HTERT RPE-1 (cell line): ENCODE data around the gene TNP2.

Source experiments
- in situ Hi-C: fragments of 300-500 bp; cut with MboI; formaldehyde crosslinking; loops from 4 replicates; pipeline ENCODE4 v1.14.3; 2020; ENCODE audit warnings: low sequenced_read_pairs

The TNP2 gene

DNA sequence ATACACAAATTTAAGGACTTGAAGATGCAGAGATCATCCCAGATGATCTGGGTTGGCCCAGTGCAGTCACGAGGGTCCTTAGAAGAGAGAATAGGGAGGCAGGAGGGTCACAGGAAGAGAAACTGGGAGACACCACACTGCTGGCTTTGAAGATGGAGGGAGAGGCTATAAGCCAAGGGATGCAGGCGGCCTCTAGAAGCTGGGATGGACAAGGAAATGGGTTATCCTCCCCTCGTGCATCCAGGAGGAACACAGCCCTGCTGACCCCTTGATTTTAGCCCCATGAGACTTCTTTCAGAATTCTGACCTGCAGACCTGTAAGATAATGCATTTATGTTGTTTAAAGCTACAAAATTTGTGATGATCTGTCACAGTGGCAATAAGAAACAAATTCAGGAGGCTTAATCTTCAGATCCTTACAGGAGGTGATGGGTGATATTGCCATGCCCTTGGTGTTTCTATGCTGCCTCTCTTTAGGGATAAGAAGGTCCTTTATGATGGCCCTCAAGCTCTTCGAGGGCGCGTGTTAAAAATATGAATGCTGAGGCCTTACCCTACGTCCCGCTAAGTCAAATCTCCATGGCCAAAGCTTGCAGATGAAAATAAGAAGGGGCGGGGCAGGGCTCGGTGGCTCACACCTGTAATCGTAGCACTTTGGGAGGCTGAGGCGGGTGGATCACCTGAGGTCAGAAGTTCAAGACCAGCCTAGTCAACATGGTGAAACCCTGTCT lies 8.6 kb upstream of the TNP2 start:
- in situ Hi-C loops: no loop called here

DNA sequence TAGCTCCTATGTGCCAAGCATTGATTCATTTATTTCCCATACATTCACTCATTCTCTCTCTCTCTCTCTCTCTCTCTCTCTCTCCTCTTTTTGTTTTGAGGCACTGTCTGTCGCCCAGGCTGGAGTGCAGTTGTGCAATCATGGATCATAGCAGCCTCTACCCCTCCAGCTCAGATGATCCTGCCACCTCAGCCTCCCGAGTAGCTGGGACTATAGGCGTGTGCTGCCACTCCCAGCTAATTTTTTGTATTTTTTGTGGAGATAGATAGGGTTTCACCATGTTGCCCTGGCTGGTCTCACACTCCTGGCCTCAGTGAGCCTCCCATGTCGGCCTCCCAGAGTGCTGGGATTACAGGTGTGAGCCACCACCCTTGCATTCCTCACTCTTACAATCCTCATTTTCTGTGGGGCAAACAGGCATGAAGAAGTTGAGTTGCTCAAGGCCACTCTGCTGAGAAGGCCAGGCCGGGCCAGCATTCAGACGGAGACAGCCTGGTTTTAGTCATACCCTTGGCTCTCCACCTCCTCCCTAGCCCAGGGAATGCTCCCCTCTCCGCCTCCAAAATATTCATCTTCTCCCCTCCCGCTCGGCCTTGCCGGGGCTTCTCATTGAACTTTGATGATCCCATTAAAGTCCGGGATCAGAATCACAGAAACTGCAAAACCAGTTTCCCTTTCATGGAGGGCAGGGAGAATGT lies 7.9 kb upstream of the TNP2 start:
- in situ Hi-C loops: no loop called here

GRCh38 chr16:11276143-11276895 lies 7.2 kb upstream of the TNP2 start, which contains the start of gene PRM2:
Gene PRM2 (minus strand): TSS chr16:11276480. CDS start chr16:11276370, 110 bp downstream.
- in situ Hi-C loops: no loop called here

- in situ Hi-C loops: no loop called here
Observed at GRCh38 chr16:11274964-11275363, 5.8 kb upstream of the TNP2 start.

GRCh38 chr16:11273721-11274324 lies 4.7 kb upstream of the TNP2 start:
- in situ Hi-C loops: no loop called here

GRCh38 chr16:11272921-11273720 lies 4.0 kb upstream of the TNP2 start, which contains the start of gene PRM3:
Gene PRM3 (minus strand): TSS chr16:11273629. CDS start chr16:11273595, 34 bp downstream.
- in situ Hi-C loops: no loop called here

- in situ Hi-C loops: no loop called here
Observed at GRCh38 chr16:11272484-11272883, 3.4 kb upstream of the TNP2 start.

GRCh38 chr16:11271610-11272009 lies 2.5 kb upstream of the TNP2 start:
- in situ Hi-C loops: no loop called here

DNA sequence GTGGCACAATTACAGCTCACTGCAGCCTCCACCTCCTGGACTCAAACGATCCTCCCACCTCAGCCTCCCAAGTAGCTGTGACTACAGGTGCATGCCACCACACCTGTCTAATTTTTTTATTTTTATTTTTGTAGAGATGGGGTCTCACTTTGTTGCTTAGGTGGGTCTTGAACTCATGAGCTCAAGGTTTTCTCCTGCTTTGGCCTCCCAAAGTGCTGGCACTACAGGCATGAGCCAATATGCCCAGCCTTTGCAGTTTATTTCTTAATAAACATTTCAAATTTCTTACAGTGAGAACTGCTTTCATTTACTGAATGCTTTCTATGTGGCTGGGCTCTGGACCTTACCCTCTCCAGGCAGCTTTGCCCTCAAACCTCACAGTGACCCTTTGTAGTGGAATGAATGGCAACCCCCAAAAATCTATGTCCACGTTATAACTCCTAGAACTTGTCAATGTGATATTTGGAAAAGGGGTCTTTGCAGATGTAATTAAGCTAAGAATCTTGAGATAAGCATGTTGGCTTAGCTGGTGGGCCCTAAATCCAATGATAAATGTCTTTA lies 1.6 kb upstream of the TNP2 start:
- in situ Hi-C loops: no loop called here

- in situ Hi-C loops: no loop called here
Observed at GRCh38 chr16:11265124-11265523, 4.0 kb downstream of the TNP2 start.

- in situ Hi-C loops: no loop called here
Observed at GRCh38 chr16:11264155-11264832, 4.8 kb downstream of the TNP2 start.

- in situ Hi-C loops: no loop called here
Observed at GRCh38 chr16:11263737-11264136, 5.4 kb downstream of the TNP2 start.

DNA sequence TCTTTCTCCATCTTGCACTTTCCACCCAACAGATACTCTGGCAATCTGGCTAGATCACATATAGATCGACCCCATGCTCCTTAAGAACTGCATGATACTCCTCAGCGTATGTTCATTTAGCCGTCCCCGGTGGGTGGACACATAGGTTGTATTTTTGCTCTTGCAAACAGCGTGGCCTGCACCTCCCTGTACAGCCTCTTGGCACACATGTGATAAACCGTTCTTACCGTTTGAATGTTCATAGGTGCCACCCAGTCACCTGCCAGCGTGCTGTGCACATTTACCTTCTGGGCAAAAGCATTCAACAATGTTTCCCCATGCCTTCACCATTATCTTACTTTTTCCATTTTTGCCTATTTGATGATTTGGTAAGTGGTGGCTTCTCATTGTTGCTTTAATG lies 6.2 kb downstream of the TNP2 start:
- in situ Hi-C loops: no loop called here

DNA sequence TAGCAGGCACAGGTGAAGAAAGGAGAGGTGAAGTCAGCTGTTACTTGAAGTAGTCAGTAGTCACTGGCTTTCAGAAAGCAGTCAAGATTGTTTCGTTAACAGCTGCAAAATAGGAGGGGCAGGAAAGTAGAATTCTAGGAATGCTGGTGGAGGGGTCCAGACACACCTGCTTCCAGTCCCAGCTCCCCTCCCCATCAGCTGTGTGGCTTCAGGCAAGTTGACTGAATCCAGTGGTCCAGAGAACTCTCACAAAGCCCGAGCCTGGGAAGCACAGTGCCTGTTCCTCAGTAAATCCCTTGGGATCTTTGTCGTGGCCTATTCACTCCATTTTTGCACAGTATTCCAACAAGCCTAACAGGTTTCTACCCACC lies 8.5 kb downstream of the TNP2 start:
- in situ Hi-C loops: no loop called here

DNA sequence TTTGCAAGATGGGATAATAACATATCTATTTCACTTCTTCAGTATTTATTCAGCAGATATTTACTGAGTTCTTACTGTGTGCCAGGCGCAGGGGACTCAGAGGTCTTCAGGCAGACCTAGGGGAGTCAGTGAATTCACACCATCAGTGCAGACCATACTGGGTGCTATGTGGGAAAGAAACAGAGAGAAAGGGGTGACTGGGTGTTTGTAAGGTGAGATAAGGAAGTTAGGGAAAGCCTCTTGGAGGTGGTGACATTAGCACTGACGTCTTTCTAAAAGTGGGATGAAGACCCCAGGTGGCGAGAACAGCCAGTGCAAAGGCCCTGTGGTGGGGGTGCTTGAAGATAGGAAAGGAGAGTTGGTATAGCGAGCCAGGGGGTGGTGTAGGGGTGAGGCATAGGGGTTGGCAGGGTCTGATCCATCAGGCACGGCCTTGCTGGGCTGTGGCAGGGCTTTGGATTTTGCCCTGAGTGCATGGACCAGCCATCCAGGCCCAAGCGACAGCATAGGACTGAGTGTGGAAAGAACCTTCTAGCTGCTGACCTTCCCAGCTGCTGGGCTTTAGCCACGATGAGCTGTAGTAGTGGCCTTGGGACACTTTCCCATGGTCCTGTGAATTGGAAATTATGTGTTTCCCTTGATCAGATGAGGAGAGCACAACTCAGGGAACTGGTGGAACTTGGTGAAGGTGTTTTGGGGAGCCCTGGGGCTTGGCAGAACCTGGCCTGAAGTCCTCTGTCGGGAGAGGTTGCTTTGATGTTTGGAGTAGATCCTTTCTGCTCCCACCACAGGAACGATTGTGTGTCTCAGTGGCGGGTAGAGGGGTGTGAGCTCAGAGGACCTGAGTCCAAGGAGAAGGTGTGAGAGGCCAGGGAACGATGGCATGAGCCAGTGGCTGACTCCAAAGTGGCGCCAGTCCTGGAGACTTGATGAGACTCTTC lies 9.2 kb downstream of the TNP2 start:
- in situ Hi-C loops: no loop called here

DNA sequence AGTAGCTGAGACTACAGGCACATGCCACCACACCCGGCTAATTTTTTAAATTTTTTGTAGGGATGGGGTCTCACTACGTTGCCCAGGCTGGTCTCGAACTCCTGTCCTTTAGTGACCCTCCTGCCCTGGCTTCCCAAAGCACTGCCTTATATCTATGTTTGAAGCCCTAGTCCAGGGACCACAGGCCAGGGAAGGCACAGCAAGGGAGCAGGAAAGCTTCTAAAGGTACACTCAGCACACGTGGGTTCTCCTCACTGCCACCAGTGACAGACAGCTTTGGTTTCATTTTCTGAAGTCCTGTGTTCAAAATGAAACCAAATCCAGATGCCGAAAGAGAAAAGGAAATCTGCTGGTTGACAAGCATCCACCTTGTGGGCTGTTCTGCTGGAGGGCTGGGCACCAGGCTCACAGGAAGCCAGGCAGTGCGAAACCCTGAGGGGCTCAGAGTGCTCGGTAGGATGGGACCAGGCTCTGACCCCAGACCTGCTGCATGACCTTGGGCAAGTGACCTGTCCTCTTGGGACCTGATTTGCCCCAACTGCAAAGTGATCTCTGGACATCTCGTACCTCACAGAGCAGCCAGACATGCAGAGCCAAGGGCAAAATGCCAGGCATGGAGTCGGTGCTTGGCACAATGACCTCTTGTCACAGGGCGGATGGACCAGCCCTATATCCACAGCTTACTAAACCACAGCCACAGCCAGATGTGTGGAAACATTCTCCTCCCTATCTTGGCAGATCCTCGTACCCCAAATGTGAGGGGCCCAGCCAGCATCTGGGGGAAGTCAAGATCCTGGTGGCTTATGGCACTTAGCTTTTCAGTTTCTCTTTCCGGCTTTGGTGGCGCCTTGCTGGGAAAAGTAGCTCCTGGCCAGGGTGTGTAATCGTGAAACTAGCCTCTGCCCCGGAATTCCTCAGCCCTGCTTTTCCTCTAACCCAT lies 10.3 kb downstream of the TNP2 start:
- in situ Hi-C loops: no loop called here

DNA sequence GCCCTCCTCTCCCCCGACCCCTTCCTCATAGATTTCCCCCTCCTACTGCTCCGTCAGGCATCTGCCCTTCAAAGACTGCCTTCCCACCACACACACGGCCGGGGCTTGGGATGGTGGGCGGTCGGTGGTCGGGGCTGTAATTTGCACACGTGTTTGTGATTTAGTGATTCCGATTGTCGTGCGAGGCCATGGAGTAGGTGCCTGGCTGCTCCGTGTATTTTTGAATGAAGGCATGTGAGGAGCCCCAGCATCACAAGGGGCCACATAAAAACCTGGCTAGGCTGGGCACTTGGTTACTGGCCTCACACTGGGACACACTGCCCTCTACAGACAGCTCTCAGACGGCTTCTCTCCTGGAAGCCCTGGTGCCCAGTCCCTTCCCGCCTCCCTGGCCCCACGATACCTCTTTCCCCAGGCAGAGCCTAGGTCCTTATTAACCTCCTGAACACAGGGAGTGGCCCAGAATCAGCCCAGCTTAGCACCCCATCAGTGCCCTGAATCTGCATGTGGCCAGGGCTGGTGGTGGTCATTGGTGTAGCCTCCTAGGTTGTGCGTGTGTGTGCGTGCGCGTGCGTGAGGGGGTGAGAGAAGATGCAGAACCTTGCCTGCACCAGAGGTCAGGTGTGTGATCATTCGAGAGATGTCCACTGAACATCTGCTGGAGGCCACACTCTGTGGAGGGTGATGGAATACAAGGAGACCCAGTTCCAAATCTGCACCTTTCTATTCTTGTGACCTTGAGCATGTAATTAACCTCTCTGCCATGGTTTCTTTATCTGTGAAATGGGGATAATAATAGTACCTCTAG lies 11.8 kb downstream of the TNP2 start:
- in situ Hi-C loops: no loop called here
